Mesothelial cell of epicardium (in vitro differentiated cells): ENCODE measurements around the gene ADGRG6. TPM values are rescaled to one million over a fixed set of nuclear protein-coding genes. Genes with fewer than 3 reads are reported as not detected.
A peak's percentile ranks its signal among the peaks of the same experiment; 100 is the strongest.

Experiments used
- DNase-seq, 2 experiments: peaks; one replicate each; pipeline ENCODE4 v3.0.0; 2021; ENCODE audit warnings: low spot score in 2 of 2; ENCODE audit not compliant: unreplicated experiment in 2 of 2
- H3K27ac Mint-ChIP-seq: 2 replicates; pipeline ENCODE4 v1.8.0; 2021; ENCODE audit warnings: mixed read lengths
- H3K27me3 Mint-ChIP-seq: 2 replicates; pipeline ENCODE4 v1.8.0; 2021; ENCODE audit warnings: low read depth, mixed read lengths
- H3K36me3 Mint-ChIP-seq: 2 replicates; pipeline ENCODE4 v1.8.0; 2021; ENCODE audit warnings: mixed read lengths
- H3K4me1 Mint-ChIP-seq: 2 replicates; pipeline ENCODE4 v1.8.0; 2021; ENCODE audit warnings: mixed read lengths
- H3K4me3 Mint-ChIP-seq: 2 replicates; pipeline ENCODE4 v1.8.0; 2021; ENCODE audit warnings: mild to moderate bottlenecking, moderate library complexity, mixed read lengths
- H3K9me3 Mint-ChIP-seq: 2 replicates; pipeline ENCODE4 v1.8.0; 2021; ENCODE audit warnings: mixed read lengths
- CTCF ChIP-seq: fragments of 200-600 bp; sonication (generic); IDR thresholded peaks from one replicate; pipeline ENCODE4 v1.5.0; 2021; ENCODE audit warnings: antibody characterized with exemption; ENCODE audit not compliant: unreplicated experiment
- total RNA-seq: library from RNA; stranded (reverse); gene quantifications from 3 replicates; pipeline ENCODE4 v1.2.1, GENCODE V29; 2021

Gene ADGRG6
- total RNA-seq, 1 donor from 2014 or later: 36.6 TPM

- no peaks in the 10 kb centered on the region for H3K9me3 Mint-ChIP-seq
- H3K36me3 Mint-ChIP-seq: peaks cover 1% of the 10 kb centered on the region
- H3K27me3 Mint-ChIP-seq: no peaks in the 10 kb centered on the region
- H3K27ac Mint-ChIP-seq: no peak overlapping the region
- no peak overlapping the region for H3K4me3 Mint-ChIP-seq
- no peak for TF ChIP-seq CTCF
- H3K4me1 Mint-ChIP-seq: peaks cover 27% of the 10 kb centered on the region
- no peak for DNase-seq
Observed at GRCh38 chr6:142316791-142317368, 15.1 kb downstream of the ADGRG6 start.

GRCh38 chr6:142318714-142319113 is 16.9 kb downstream of the ADGRG6 start:
- Mint-ChIP-seq H3K4me1 (peaks cover 24% of the 10 kb centered on the region), H3K27ac (no peak overlapping the region), H3K36me3 (peaks cover 1% of the 10 kb centered on the region), H3K27me3 (no peaks in the 10 kb centered on the region), H3K4me3 (no peak overlapping the region), H3K9me3 (no peaks in the 10 kb centered on the region)
- no peak for DNase-seq
- no peak for TF ChIP-seq CTCF

GRCh38 chr6:142320366-142320765 is 18.6 kb downstream of the ADGRG6 start:
- H3K4me3 Mint-ChIP-seq: no peak overlapping the region
- TF ChIP-seq CTCF: no peak
- H3K36me3 Mint-ChIP-seq: peaks cover 1% of the 10 kb centered on the region
- peaks cover 25% of the 10 kb centered on the region for H3K4me1 Mint-ChIP-seq
- no peak for DNase-seq
- no peaks in the 10 kb centered on the region for H3K27me3 Mint-ChIP-seq
- no peaks in the 10 kb centered on the region for H3K9me3 Mint-ChIP-seq
- peak overlapping the region; percentile 32 for H3K27ac Mint-ChIP-seq

GRCh38 chr6:142321451-142321850 is 19.6 kb downstream of the ADGRG6 start:
- Mint-ChIP-seq H3K36me3 (no peaks in the 10 kb centered on the region), H3K4me1 (peaks cover 26% of the 10 kb centered on the region), H3K4me3 (no peak overlapping the region), H3K27ac (no peak overlapping the region), H3K9me3 (no peaks in the 10 kb centered on the region), H3K27me3 (no peaks in the 10 kb centered on the region)
- no peak for TF ChIP-seq CTCF
- DNase-seq: no peak

GRCh38 chr6:142322066-142322465 is 20.3 kb downstream of the ADGRG6 start:
- Mint-ChIP-seq H3K27ac (peak overlapping the region; percentile 34), H3K36me3 (no peaks in the 10 kb centered on the region), H3K4me1 (peaks cover 32% of the 10 kb centered on the region), H3K27me3 (no peaks in the 10 kb centered on the region), H3K9me3 (no peaks in the 10 kb centered on the region), H3K4me3 (no peak overlapping the region)
- no peak for DNase-seq
- no peak for TF ChIP-seq CTCF
